Cardiac muscle cell (in vitro differentiated cells and primary cell): ENCODE measurements around the gene UFC1. TPM values are rescaled to one million over a fixed set of nuclear protein-coding genes. Genes with fewer than 3 reads are reported as not detected.

ENCODE experiments used
- DNase-seq, 2 donors: peaks; one replicate each; pipeline versions ENCODE4 v3.0.0 to v3.0.0-alpha.2; 2010 to 2017; ENCODE audit warnings: low read depth in 1 of 2, low spot score in 1 of 2
- H3K27ac ChIP-seq: fragments of 200-600 bp; sonication (generic); 2 replicates; pipeline ENCODE4 v1.5.1; 2016
- H3K27me3 ChIP-seq: fragments of 200-600 bp; sonication (generic); 2 replicates; pipeline ENCODE4 v1.6.0; 2016; ENCODE audit warnings: control low read depth
- H3K36me3 ChIP-seq: fragments of 200-600 bp; sonication (generic); 2 replicates; pipeline ENCODE4 v1.5.1; 2016; ENCODE audit warnings: control low read depth
- H3K4me1 ChIP-seq: fragments of 200-600 bp; sonication (generic); 2 replicates; pipeline ENCODE4 v1.8.1; 2017; ENCODE audit warnings: low read depth, mild to moderate bottlenecking, mixed run types
- H3K4me3 ChIP-seq: fragments of 200-600 bp; sonication (generic); 2 replicates; pipeline ENCODE4 v1.5.1; 2016; ENCODE audit warnings: mild to moderate bottlenecking
- H3K9me3 ChIP-seq: fragments of 200-600 bp; sonication (generic); 2 replicates; pipeline ENCODE4 v1.5.1; 2017; ENCODE audit warnings: low read depth, mild to moderate bottlenecking, control low read depth
- CTCF ChIP-seq: IDR thresholded peaks from 2 replicates; pipeline ENCODE4 v1.5.1; 2012; ENCODE audit warnings: low read depth, mild to moderate bottlenecking, low read length
- polyA plus RNA-seq: library from polyadenylated mRNA; unstranded; fragments of >200 nt; fragmentation: Nextera tagmentation; extraction: Ambion mirVana; gene quantifications from 2 replicates; pipeline ENCODE4 v1.2.1, GENCODE V29; 2016
- total RNA-seq: library from RNA; depleted of rRNA; stranded (reverse); fragments of >200 nt; gene quantifications from 2 replicates; pipeline ENCODE4 v1.2.3, GENCODE V29; 2016

Gene UFC1
- total and polyA plus RNA-seq, 2 experiments from 2014 or later, result 51.2 to 122 TPM

- TF ChIP-seq CTCF, result no peak
- DNase-seq, result no peak
- H3K27me3 ChIP-seq, result no peaks in the 10 kb centered on the region
Measured at GRCh38 chr1:161157867-161158266, 4.1 kb downstream of the UFC1 start.

GRCh38 chr1:161158316-161159010 lies 4.7 kb downstream of the UFC1 start:
- no peak overlapping the region for H3K4me3 ChIP-seq
- no peak for TF ChIP-seq CTCF
- H3K36me3 ChIP-seq, result peaks cover 6% of the 10 kb centered on the region
- peak overlapping the region; percentile 89 for H3K27ac ChIP-seq
- no peaks in the 10 kb centered on the region for H3K9me3 ChIP-seq
- DNase-seq, result no peak
- no peaks in the 10 kb centered on the region for H3K27me3 ChIP-seq
- peaks cover 6% of the 10 kb centered on the region for H3K4me1 ChIP-seq

More at GRCh38 chr1:161157867-161158266, 4.1 kb downstream of the UFC1 start:
- Histone ChIP-seq H3K36me3 (peaks cover 6% of the 10 kb centered on the region), H3K9me3 (no peaks in the 10 kb centered on the region), H3K4me1 (peaks cover 6% of the 10 kb centered on the region), H3K4me3 (no peak overlapping the region), H3K27ac (no peak overlapping the region)

GRCh38 chr1:161159087-161159912 lies 5.5 kb downstream of the UFC1 start, which contains the start of gene USP21:
Gene USP21 (plus strand): TSS chr1:161159500. CDS start chr1:161160641, 1,141 bp downstream.
- H3K27me3 ChIP-seq, result no peaks in the 10 kb centered on the region
- peak within 1 kb of the TSS; percentile 89 for H3K27ac ChIP-seq
- TF ChIP-seq CTCF, result peak; percentile 45
- H3K4me3 ChIP-seq, result peak within 1 kb of the TSS; percentile 59
- DNase-seq, result peak; percentile 93 to 96
- no peaks in the 10 kb centered on the region for H3K9me3 ChIP-seq
- peaks cover 6% of the 10 kb centered on the region for H3K4me1 ChIP-seq
- H3K36me3 ChIP-seq, result peaks cover 8% of the 10 kb centered on the region

- Histone ChIP-seq H3K4me1 (peaks cover 6% of the 10 kb centered on the region), H3K4me3 (peak overlapping the region; percentile 59), H3K27ac (peak overlapping the region; percentile 89), H3K9me3 (no peaks in the 10 kb centered on the region), H3K27me3 (no peaks in the 10 kb centered on the region), H3K36me3 (peaks cover 11% of the 10 kb centered on the region)
- TF ChIP-seq CTCF, result no peak
- no peak for DNase-seq
Measured at GRCh38 chr1:161159913-161160243, 6.1 kb downstream of the UFC1 start.

GRCh38 chr1:161160671-161161145 lies 6.9 kb downstream of the UFC1 start:
- Histone ChIP-seq H3K27me3 (no peaks in the 10 kb centered on the region), H3K27ac (no peak overlapping the region), H3K4me1 (peaks cover 6% of the 10 kb centered on the region), H3K4me3 (no peak overlapping the region), H3K9me3 (no peaks in the 10 kb centered on the region), H3K36me3 (peaks cover 11% of the 10 kb centered on the region)
- no peak for TF ChIP-seq CTCF
- no peak for DNase-seq
